Activated CD4-positive, alpha-beta T cell treated with anti-CD3 and anti-CD28 coated beads, Interleukin-2, amount 50 U/mL, for 16 hours (primary cell): Measurements from ENCODE around the gene PRKCE.

Experiments
- DNase-seq: peaks from one replicate; pipeline ENCODE4 v3.0.0-alpha.2; 2020

Gene PRKCE

DNA sequence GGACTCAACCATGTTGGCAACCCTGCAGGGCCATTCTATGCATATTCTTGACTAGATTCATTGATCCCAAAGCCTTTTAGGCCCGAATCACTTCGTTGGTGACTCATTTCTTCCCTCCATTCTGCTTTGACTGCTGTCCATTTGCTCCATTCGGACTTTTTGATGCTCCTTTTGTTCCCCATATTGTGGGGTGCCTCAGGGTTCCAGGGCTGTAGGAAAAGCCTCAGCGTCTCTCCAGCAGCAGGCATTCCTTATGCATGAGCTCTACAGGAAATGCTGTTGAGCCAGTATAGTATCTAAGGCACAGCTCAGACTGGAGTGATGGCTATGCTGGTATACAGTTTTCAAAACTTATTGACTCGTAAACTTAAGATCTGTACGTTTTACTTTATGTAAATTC is 292.6 kb downstream of the PRKCE start:
- no peak for DNase-seq

DNA sequence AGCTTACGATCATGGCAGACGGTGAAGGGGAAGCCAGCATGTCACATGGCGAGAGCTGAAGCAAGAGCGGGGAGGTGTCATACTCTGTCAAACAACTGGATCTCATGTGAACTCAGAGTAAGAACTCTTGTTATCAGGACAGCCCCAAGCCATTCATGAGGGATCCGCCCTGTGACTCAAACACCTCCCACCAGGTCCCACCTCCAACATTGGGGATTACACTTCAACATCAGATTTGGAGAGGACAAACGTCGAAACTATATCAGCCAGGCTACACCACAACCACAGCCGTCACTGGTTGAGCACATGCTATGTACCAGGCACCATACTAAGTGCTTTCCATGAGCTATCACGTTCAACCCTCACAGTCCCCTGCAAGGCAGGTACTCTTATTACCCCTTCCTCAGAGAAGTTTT is 293.8 kb downstream of the PRKCE start:
- DNase-seq = no peak

DNA sequence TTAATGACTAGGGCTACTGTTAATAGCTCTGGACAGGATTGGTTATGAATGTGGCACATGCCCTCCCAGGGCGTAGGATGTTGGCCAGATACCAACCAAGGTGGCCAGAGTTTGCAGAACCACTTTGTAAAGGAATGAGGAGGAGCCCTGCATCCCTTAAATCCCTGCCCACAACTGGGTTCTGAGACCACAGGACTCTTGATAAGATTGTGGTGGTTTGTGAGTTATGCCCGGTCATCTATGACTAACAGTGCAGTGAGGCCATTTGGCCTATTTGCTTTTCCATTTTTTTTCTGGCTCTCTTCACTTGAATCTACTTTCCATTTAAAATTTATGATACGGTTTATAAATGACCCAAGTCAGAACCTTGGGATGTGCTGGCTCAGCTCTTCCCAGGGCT is 294.5 kb downstream of the PRKCE start:
- DNase-seq = no peak

DNA sequence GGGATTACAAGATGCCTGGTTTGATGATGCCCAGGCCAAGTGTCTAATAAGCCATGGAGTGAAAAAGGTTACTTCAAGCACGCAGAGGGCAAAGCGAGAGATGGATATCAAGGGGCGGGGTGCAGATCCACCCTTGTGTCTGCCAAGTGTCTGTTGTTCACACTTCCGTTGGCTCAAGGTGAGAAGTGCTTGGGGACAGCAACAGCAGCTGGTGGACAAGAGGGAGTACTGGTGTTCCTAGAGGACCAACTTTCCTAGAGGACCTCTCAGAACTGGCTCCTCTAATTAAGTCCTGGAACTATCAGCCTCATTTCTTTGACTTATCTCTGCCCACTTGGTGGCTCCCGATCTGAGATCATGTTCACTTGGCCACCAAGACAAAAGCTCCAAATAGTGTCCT is 299.1 kb downstream of the PRKCE start:
- no peak for DNase-seq

DNA sequence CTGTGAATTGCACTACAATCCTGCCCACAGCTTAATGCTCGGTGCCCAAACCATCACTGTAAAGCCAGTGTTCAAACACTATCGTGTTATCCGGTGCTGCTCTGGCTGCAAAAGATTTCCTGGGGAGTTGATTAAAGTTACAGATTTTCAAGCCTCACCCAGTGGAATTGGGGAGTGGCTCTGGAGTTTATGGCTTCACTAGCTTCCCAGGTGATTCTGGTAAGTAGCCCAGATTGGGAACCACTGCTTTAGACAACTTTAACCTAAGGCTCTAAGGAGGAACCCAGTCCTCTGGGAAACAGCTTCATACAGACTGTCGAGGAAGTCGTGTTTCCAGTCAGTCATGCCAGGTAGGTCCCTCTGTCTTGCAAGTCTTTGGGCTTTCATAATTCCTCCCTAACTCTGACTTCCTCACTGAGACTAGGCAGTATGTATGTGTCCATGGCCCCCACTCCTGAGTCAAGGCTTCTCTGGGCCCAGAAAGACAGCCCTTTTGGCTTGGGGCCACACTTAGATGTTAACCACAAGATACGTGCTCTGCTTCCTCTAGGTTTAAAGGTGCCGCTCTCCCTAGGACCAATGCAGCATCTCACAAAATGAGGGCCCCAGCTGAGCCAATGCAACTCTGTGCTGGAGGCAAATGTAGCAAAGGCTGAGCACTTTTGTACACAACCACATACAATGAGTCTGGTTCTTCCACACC is 299.7 kb downstream of the PRKCE start:
- DNase-seq = no peak

GRCh38 chr2:45952591-45952990 is 301.1 kb downstream of the PRKCE start:
- DNase-seq = no peak

GRCh38 chr2:45953376-45954027 is 302.0 kb downstream of the PRKCE start:
- DNase-seq = no peak

DNA sequence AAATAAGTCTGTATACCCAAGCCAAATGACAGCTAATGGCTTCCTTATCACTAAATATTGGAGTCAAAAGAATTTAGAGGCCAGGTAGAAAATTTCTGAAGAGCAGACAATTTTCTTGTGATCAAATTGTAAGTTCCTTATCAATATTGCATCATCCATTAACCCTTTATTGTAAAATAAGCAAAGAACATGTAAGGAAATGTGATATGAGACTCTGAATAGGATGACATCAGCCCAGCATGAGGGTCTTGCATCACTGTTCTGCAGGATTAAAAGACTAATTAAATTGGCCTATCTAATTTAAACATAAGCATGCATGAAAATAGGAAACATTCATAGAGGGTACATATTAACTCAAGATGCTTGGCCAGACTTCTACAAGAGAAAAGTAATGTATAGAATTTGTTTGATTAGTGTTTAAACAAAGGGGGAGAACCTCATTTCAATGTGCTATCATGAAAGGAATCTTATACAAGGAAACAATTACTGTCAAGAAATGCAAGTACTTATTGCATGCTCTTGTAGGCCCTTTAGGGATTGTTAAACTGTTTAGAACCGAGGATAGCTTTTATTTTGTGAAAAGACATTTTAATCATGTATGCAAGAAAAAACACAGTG is 302.9 kb downstream of the PRKCE start:
- DNase-seq = no peak

DNA sequence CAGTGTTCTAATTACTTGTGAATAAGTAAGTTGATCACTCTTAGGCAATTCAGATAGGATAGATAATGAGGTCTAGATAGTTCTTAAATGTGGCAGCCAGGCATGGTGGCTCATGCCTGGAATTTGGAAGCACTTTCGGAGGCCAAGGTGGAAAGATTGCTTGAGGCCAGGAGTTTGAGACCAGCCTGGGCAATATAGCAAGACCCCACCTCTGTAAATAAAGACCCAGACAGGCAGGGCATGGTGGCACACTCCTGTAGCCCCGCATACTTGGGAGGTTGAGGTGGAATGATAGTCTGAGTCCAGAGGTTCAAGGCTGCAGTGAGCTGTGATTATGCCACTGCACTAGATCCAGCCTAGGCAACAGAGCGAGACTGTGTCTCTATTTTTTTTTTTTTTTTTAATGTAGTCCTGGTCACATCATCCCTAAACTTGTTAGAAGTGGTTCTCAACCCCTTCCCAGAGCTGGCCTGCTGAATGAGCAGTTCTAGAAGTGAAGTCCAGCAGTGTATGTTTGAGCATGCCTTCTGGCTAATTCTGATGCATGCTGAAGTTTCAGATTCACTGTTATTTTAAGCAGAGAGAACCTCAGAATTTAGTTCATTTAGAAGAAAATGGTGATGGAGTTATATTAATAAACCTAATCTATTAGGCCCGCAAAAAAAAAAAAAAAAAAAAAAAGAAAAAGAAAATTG is 306.2 kb downstream of the PRKCE start:
- no peak for DNase-seq

GRCh38 chr2:45960057-45960863 is 308.8 kb downstream of the PRKCE start:
- no peak for DNase-seq

GRCh38 chr2:45962177-45962921 is 310.9 kb downstream of the PRKCE start:
- DNase-seq = no peak

GRCh38 chr2:45963816-45964215 is 312.3 kb downstream of the PRKCE start:
- no peak for DNase-seq

DNA sequence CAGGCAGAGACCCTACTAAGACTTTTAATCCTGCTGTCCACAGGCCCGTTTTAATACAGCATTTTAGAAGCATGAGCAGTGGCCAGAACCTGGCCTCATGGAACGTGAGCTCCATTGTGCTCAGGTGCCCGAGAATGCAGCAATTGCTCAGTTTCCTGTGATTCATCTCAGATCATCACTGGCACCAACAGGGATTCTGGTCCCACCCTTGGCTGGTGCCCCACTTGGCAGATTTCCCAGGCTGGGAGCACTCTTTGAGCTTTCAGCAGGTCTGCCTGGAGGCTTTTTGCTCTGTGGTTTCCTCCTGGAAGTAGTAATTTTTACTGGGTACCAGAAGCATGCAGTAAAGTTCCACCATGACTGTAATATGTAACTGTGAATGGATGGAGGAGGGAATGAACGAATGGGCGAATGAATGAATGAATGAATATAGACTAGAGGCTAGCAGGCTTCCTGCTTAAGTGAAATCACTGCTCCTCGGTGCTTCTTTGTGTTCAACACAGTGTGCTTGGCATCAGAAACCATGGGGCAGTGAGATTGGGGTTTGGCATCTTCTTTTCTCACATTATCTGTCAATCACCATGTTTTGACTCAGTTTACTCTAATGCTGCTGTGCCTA is 312.9 kb downstream of the PRKCE start:
- peak; percentile 2 for DNase-seq

GRCh38 chr2:45964906-45965305 is 313.4 kb downstream of the PRKCE start:
- no peak for DNase-seq

GRCh38 chr2:45965871-45966498 is 314.5 kb downstream of the PRKCE start:
- DNase-seq = no peak

GRCh38 chr2:45968946-45969584 is 317.6 kb downstream of the PRKCE start:
- no peak for DNase-seq

DNA sequence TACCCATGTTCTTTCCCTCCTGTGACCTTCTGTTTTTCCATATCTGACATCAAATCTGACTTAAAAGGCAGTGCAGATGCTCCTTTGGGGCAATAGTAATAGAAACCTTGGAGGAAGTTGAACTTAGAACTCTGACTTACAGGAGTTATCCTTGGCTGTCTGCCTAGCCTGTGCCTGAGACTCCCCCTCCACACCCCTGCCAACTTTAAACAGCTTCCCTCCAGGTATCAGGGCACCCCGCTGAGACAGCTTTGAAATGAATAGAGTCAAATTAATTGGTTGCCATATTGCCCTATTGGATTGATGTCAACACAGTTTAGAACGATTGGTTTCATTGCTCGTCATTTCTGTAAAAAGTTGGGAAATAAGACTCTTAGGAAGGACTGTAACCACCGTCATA is 322.0 kb downstream of the PRKCE start:
- DNase-seq = no peak

DNA sequence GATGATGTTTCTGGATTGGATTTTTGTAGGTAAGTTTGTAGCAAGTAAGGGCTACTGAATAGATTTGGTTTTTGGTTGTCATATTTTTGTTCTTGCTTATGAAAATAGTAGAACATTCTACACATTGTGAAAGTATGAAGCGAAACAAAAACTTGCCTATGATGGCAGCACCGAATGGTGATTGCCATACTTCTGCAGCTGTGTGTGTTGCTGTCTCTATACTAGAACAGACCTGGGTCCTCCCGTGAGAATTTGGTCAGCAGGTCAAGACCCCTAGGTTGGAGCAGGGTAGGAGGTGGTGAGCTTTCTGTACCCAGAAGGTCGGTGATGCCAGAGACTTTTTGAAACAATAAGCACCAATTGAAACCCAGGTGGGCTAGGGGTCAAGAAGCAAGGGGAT is 322.6 kb downstream of the PRKCE start:
- no peak for DNase-seq

GRCh38 chr2:45974762-45975408 is 323.4 kb downstream of the PRKCE start:
- DNase-seq = no peak
